Activated CD4-positive, alpha-beta T cell treated with anti-CD3 and anti-CD28 coated beads, Interleukin-2, Interleukin-4, amounts not matched to agents 100 ng/mL and 50 ng/mL, durations not matched to agents 16 hours and 8 hours (primary cell): Measurements from ENCODE around the gene CHST11.
"Not testable (repeated sequence)": the region's sequence is repeated elsewhere in the genome, so short reads cannot be mapped to it uniquely, and the experiment has no call there.

Experiments used
- DNase-seq: peaks from one replicate; pipeline ENCODE4 v3.0.0-alpha.2; 2020; ENCODE audit warnings: low spot score

CHST11 gene

DNA sequence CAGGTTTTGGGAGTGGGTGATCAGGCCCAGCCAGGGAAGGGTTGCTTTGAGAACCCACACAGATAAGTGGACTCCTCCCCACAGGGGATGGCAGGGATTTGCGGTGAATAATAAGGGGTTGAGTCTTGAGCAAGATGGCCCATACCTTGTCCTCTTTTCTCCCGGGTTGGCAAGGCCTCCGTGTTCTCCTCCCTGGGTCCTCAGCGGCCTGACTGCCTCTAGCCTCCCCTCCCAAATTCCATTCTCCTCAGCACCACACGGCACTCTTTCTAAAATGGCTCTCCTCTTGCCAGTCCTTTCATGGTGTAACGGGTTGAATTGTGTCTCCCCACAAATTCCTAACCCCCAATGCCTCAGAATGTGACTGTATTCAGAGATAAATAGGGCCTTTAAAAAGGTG is 70.0 kb downstream of the CHST11 start:
- DNase-seq, result no peak

DNA sequence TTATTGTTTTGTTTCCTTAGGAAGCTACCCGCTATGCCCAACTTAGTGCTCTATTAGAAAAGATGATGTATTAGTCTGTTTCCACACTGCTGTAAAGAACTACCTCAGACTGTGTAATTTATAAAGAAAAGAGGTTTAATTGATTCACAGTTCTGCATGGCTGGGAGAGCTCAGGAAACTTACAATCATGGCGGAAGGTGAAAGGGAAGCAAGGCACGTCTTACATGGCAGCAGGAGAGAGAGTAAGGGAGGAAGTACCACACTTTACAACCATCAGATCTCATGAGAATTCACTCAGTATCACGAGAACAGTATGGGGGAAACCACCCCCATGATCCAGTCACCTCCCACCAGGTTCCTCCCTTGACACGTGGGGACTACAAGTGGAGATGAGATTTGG is 70.9 kb downstream of the CHST11 start:
- DNase-seq, result not testable (repeated sequence)

DNA sequence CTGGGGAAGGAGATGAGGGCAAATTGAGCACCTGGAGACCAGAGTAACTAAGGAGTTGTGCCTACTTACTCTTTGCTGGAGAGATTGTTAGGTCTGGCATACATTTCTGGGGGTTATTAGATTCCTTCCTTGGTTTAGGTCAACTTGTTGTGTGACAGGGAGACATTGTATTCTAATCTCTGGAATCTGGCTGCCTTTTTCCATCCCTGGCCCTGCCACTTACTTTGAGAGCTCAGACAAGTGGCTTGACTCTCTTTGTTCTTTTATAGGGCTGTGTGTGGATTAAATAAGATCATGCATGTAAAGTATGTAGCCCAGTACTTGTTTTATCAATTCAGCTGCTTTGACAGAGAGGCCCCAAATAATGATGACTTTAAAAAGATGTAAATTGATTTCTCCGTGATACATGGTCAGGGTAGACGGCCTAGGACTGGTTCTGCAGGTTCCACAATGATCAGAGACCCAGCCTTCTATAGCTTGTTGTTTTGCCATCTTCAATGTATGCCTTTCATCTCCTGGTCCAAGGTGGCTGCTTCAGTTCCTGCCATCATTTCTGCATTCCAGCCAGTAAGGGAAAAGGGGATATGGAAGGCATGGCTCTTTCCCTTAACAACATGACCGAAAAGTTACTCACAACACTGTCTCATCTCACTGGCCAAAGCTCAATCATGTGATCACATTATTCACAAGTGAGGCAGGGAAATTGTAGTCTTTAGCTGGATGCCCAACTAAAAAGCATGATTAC is 72.6 kb downstream of the CHST11 start:
- DNase-seq, result no peak

DNA sequence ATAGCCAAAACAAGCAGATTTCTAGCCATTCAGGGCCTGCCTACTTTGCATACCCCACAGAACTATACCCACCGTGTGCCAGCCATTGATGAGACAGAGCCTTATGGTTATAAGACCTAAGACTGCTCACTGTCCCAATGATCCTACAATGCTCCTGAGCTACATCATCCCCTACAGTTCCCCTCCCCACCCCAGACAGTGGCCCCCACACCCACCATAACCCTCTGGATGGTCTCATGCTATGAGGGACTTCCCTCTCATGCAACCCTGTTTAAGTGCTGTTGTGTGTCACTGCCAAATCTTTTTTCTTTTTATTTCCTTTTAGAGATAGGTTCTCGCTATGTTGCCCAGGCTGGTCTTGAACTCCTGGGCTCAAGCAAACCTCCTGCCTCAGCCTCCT is 75.9 kb downstream of the CHST11 start:
- DNase-seq, result no peak

DNA sequence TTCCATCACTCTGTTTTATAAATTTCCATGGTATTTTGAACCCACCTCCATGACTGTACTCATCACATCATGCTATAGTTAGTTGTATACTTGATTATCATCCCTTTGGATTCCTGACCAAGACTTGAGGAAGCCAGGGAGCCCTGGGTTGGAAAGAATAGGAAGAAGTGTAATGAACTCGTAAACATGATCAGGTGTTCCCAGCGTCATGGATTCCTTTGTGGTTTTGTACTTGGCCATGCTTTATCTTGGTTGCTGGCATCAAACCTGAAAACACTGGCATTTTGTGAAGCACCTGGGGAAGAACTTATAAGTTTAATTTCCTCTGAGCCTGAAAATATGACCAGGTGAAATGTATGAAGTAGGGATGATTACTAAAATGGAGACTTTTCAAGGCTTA is 76.4 kb downstream of the CHST11 start:
- DNase-seq, result no peak

DNA sequence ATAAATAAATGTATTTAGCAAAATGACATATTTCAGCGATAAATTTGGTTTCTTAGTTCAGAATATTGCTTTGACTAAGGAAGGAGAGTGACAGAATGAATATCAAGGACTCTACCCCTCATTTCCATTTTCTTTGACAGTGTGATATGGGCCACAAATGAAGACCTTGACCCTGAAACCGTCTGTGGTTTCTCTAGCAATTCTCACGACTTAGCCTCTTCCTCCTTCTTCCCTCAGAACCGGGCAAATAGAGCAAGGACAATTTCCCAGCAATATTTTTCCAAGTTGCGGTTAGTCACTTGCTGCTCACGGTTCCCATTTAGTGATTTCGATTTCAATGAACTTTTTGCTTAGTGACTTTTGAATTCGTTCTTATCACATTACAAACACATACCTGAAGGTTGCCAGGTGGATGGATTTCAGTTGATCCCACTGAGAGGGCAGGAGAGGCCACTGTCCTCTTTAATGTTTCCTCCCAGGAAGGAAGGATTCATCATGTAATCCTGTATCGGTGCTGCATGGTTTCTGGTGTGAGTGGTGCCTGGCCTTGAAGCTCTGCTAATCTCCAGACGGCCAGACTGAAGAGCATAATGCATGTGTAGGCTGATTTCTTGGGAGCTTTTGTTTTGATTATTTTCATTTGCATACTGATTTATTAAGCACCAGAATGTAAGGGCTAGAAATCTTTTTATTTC is 77.6 kb downstream of the CHST11 start:
- DNase-seq, result no peak

DNA sequence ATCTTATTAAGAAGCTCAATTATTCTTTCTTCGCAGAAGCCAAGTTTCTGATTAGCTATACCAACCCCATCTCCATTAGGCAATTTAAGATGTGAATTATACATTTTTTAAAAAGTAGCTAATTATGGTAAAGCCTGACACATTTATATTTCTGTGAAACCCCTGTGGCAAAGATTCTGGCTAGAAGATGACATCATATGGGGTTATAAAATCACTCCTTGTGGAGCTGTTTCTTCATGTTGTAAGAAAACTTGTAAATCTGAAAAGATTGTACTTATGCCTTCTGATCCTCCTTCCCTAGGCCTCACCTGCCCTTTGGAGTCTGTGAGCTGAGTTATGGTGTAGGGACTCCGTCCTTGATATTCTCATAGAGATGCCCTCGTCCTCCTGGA is 78.1 kb downstream of the CHST11 start:
- DNase-seq, result no peak

DNA sequence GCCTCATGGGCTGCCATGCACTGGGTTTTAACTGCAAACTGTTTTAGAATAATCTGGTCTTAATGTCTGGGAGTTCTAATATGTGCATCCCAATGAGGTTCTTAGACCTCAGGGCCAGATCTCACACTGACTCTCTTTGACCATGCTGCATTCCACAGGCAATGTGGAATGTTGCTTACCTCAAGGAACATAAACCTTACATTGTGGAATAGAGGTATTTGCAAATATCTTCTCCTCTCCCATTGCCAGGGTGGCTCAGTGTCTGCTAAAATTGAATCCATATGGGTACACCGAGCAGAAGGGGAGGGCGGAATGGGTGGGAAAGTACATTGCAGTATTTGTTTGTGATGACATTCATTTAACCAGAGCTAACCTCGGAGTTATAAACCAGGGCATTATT is 78.6 kb downstream of the CHST11 start:
- DNase-seq, result no peak

DNA sequence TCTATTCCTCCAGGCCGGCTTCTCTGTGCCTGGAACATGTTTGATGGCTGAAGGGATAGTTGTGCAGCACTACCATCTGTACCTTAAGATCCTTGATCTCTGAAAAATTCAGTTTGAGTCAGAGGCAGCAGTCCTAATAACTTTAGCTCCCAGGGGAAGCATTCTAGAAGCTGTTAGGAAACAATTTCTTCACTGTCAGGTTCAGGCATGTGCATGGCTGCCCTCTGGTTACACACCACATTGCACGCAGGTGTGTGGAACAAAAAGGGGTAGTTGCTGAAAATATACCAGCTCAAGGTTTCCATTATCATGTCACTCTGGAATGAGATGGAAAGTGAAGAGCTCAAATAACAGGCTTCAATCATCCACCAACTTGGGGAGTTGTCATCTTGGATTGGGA is 80.1 kb downstream of the CHST11 start:
- no peak for DNase-seq

DNA sequence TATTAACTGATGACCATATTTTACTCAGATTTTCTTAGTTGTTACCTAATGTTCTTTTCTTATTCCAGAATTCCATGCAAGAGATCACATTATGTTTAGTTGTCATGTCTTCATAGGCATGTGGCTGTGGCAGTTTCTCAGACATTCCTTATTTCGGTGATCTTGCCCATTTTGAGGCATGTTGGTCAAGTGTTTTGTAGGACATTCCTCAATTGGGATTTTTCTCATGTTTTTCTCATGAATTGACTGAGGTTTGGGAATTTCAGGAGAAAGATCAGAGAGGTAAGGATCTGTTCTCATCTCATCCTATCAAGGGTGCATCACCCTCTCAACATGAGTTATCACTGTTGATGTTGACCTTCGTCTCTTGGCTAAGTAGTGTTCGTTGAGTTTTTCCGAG is 81.3 kb downstream of the CHST11 start:
- DNase-seq, result no peak

DNA sequence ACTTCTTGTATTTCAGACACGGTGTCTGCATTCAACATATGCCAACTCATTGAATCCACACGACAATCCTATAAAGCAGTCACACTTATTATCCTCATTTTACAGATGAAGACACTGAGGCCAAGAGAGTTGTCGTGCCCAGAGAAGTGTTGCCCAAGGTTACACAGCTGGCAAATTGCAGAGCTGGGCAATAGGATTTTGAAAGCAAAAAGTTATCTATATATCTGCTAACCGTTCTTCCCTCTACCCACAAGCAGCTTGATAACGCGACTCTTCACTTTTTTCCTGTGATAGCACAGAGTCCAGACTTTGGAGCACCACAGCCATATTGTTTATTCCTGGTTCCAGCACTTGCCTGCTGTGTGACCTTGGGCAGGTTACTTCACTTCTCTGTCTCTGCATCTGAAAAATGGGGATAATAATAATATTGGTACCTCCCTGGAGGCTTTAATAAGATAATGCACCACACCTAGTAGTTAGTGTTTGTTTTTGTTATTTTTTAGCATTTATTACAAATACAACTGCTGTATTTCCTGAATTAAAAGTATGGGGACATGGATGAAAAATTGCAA is 82.2 kb downstream of the CHST11 start:
- no peak for DNase-seq

DNA sequence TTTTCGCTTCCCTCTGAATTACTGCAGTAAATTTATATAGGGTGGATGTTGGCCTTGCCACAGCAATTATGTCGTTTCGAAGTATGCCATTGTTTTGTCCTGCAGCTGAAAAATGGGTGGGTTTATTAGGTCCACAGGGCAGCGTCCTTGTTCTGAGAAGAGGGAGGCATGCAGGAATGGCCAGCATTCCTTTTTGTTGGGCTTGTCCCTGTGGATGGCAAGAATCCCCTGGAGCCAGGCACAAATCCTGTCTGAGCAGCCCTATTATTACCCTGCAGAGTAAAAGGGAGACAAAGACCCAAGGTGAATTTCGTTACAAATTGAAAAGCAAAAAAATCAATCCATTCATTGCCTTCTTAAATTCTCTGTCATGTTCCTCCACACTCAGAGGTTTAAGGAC is 88.1 kb downstream of the CHST11 start:
- DNase-seq, result no peak

DNA sequence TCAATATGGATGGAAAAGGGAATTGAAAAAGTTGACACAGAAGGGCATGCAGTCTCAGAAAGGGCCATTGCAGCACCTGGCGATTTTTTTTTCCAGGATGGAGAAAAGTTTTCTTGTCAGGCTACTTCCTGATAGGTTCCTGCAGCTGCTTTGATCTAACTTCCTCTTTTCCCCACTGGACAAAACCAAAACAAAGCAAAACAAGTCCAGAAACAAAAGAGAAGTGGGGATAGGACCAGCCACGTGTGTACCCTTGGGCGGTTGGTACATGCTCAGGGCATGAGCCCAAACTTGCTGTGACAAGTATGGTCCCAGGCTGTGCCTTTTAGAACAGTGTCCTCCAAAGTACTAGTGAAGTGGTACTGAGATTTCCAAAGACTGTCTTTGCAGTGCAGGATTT is 89.8 kb downstream of the CHST11 start:
- no peak for DNase-seq

DNA sequence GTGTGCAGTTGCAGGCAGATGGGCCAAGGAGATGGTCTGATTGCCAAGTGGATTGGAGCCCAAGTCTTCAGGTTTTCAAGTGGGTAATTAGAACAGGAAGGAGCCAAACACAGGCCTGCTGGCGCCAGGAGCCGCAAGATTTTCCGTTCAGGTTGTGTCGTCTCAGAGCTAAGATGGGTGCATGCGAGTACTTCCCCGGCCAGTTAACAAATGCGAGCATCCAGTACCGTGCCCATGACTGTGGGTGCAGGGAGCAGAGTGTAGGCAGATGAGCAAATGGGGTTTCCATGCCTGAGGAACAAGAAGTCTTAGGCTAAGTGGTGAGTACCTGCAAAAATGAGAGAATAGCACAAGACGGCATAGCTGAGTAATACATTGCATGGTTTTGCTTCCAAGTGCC is 90.5 kb downstream of the CHST11 start:
- no peak for DNase-seq

DNA sequence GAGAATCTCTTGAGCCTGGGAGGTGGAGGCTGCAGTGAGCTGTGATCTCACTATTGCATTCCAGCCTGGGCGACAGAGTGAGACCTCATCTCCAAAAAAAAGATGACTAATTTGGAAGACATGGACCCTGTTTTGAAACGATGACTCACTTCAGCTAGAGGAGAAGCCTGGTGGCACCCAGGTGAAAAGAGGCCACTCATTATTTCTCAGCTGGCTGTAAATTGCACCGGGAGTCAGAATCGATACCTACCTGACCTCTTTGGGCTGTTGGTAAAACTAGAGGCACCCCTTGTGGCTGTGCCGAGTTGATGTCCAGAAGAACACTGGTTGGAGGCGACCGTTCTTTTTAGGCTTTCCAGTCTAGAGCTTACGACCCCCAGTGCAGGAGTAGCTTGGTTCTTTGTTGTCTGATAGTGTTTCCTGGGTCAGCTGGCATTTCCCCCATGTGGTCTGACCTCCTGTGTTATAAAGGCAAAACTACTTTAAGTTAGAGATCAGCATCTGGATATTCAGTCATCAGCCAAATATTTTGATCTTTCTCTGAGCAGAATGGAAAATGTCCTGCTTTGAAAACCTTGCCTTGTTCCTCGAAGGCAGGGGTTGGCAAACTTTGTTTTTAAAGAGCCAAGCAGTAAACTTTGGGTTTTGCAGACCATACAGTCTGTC is 93.2 kb downstream of the CHST11 start:
- DNase-seq, result no peak

DNA sequence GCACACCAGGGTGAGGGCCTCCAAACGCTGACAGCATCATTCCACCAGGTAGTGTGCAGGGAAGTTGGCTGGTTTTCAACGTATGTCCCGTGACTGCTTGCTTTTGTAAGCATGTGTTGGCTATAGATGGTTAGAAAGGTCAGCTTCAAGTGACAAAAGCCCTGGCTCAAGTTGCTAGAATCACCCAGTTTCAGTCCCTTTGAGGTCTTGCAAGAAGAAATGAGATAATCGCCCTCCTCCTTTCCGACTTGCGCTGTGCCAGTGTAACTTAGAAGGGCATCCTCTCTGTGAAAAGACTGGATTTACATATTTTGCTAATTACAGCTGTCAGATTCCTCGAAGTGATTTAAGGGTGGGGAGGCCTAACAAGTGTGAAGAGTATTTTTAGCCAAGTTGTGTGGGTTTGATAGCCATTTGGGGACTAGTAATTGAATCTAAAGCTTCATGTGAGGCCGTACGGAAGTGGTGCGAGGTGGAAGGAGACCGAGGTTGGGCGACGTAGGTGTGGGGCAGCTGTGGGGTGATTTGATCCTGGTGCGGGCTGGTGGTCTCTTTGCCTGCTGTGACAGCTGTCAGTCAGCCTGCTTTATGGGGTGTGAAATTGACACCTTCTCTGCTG is 94.7 kb downstream of the CHST11 start:
- no peak for DNase-seq

DNA sequence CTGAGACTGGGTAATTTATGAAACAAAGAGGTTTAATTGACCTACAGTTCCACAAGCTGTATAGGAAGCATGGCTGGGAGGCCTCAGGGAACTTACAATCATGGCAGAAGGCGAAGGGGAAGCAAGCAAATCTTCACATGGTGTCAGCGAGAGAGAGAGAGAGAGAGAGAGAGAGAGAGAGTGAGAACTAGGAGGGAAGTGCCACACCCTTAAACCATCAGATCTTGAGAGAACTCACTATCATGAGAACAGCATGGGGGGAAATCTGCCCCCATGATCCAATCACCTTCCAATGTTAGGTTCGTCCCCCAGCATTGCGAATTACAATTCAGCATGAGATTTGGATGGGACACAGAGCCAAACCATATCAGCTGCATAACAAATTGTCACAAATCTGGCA is 96.7 kb downstream of the CHST11 start:
- no peak for DNase-seq

DNA sequence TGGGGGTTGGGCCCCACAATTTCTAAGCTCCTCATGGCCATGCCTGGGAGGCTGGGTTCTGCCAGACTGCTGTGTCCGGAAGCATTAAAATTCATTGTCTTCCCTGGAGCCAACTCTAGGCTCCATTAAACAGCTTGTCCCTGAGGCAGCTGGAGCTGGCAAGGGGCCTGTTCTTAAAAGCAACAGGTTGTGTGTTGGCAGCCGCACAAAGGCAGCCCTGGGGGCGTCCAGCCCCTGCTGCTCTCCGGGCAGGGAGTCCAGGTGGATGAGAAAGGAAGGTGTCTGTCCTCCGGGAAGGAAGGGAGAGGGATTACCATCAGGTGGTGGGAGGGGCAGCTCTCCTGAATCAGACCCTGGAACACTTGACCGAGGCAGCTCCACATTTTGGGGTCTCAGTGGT is 98.9 kb downstream of the CHST11 start:
- DNase-seq, result no peak

DNA sequence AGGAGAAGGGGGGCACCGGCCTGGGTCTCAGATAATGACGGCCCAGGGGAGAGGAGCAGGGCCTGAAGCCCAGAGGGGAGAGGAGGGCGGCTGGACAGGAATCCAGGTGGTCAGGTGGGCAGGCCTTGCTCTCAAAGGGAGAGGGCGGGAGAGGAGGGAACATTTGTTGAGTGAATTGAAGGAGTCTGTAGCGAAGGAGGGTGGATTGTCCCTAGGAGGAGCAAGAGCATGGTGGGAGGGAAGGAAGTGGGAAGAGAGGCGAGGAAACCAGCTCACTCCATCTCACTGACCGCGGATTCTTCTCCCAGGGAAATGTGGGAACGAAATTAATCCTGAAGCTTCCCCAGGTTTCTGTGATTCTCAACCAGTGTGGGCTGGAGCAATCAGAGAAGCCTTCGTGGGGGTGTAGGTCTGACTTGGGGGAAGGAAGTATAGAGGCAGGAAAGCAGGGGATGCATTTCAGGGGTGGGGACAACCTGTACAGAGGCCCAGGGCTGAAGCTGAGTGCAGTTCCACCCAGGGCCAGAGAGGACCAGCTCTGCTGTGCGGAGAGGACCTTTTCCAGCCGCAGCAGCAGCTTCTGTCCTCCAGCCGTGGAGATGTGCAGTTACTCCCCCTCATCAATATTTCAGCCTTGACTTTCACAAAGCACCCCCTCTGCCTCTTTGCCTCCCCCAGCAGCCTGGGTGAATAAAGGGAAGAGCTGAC is 100.9 kb downstream of the CHST11 start:
- DNase-seq, result no peak

DNA sequence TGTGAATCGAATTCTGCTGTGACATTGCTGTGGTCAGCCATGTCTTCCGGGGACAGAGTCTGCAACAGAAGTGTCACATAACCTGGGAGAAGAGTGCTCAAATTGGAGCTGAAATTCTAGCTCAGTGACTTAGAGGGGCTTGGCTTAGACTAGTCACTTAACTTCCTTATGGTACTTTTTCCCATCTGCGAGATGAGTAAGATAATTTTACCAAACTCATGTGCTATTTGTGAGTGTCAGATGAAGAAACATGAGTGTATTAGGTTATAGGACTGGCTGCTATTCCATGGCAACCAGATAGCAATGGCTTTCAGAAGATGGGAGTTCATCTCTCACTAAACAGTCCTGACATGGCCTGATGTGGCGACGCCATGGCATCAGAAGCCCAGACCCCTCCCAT is 104.1 kb downstream of the CHST11 start:
- no peak for DNase-seq

DNA sequence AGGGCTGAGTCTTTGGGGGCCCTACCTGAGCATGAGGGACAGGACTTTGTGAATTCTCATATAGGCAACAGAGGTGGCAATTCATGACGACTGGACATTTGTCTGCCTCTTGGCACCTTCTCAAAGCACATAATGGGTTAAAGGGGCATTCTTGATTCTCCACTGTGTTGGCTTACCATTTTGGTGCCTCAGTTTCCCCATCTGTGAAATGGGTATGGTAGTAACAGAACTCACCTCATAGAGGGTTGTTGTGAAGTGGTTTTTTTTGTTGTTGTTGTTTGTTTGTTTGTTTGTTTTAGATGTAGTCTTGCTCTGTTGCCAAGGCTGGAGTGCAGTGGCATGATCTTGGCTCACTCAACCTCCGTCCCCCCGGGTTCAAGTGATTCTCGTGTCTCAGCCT is 106.0 kb downstream of the CHST11 start:
- no peak for DNase-seq

DNA sequence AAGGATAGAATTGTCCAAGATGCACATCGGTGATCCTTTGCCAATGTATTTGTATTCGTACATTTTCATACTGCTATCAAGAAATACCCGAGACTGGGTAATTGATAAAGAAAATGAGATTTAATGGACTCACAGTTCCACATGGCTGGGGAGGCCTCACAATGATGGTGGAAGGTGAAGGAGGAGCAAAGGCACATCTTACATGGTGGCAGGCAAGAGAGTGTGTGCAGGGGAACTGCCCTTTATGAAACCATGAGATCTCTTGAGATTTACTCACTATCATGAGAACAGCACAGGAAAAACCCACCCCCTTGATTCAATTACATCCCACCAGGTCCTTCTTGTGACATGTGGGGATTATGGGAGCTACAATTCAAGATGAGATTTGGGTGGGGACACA is 107.9 kb downstream of the CHST11 start:
- DNase-seq, result not testable (repeated sequence)
